ENCODE data around the gene OR5AC2.

DNA sequence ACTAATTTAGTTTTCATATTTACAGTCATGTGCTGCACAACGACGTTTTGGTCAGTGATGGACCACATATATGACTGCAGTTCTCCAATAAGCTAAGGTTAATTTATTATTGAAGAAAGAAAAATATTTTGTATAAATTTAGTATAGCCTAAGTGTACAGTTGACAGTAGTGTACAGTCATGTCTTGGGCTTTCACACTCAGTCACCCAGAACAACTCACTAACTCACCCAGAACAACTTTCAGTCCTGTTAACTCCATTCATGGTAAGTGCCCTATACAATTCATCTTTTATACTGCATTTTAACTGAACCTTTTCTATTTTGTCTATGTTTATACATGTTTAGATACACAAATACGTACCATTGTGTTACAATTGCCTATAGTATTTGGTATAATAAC is 48.1 kb upstream of the OR5AC2 start:
- TF ChIP-seq, protein P1, sequence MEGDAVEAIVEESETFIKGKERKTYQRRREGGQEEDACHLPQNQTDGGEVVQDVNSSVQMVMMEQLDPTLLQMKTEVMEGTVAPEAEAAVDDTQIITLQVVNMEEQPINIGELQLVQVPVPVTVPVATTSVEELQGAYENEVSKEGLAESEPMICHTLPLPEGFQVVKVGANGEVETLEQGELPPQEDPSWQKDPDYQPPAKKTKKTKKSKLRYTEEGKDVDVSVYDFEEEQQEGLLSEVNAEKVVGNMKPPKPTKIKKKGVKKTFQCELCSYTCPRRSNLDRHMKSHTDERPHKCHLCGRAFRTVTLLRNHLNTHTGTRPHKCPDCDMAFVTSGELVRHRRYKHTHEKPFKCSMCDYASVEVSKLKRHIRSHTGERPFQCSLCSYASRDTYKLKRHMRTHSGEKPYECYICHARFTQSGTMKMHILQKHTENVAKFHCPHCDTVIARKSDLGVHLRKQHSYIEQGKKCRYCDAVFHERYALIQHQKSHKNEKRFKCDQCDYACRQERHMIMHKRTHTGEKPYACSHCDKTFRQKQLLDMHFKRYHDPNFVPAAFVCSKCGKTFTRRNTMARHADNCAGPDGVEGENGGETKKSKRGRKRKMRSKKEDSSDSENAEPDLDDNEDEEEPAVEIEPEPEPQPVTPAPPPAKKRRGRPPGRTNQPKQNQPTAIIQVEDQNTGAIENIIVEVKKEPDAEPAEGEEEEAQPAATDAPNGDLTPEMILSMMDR (IDR thresholded peaks at IDR 0.05; ENCODE audit: low read length): no peak
- no peak for TF ChIP-seq EZH2 (IDR thresholded peaks at IDR 0.05; ENCODE audit: borderline replicate concordance, low read length)

All from OCI-LY1 (cell line).